GM18873 (cell line): ENCODE measurements around the gene ZNF629.

Source experiments
- ATAC-seq: cut with Tn5 transposase; IDR thresholded peaks from one replicate; pipeline ENCODE4 v1.9.1; 2021; ENCODE audit warnings: mild to moderate bottlenecking, moderate library complexity, moderate number of reproducible peaks; ENCODE audit not compliant: unreplicated experiment, low FRiP score

ZNF629 gene

DNA sequence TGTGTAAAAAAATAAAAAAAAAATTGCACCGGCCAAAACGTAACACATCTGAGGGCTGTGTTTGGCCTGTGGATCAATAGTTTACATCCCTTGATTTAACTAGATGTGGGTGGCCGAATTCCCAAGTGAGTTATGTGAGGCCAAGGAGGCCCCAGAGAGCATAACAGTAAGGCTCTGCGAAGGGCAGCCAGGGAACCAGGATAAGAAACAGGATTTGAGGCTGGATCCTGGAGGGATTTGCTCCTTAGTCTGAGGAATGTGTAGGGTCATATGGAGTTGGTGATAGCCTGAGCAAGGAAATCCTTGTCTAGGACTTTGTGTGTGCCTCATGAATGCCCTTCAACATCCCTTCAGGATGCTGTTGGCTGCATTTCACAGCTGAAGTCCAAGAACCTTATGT, 36.8 kb downstream of the ZNF629 start:
- ATAC-seq: no peak

DNA sequence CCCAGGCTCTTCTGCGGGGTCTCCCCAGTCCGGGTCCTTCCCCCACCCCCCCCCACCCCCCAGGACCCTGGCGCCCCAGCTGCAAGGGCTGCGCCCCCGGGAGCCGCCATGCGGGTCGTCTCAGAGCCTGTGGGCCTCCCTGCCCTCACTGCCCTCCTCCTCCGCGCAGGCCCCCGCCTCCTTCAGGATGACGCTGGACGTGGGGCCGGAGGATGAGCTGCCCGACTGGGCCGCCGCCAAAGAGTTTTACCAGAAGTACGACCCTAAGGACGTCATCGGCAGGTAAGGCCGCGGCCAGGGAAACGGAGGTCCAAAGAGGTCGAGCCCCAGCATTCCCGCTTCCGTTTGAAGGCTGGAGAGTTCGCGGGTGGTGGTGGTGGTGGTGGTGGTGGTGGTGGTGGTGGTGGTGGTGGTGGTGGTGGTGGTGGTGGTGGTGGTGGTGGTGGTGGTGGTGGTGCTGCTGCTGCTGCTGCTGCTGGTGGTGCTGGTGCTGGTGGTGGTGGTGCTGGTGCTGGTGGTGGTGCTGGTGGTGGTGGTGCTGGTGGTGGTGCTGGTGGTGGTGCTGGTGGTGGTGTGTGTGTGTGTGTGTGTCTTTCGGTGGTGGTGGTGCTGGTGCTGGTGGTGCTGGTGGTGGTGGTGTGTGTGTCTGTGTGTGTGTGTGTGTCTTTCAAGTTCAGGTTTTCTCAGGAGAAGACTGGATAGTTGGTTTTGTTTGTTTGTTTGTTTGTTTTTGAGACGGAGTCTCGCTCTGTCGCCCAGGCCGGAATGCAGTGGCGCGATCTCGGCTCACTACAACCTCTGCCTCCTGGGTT, 38.2 kb downstream of the ZNF629 start:
- ATAC-seq: no peak

- ATAC-seq: peak; percentile 95
Observed at GRCh38 chr16:30747799-30748633, 39.0 kb downstream of the ZNF629 start, which contains the start of gene PHKG2. Gene PHKG2, plus strand, starts transcription at chr16:30748425. Its CDS starts 396 bp downstream, at chr16:30748821.

- ATAC-seq: no peak
Observed at GRCh38 chr16:30747331-30747730, 39.7 kb downstream of the ZNF629 start.

GRCh38 chr16:30746638-30747175, 40.3 kb downstream of the ZNF629 start:
- ATAC-seq: no peak

- no peak for ATAC-seq
Observed at GRCh38 chr16:30745082-30745481, 41.9 kb downstream of the ZNF629 start.

DNA sequence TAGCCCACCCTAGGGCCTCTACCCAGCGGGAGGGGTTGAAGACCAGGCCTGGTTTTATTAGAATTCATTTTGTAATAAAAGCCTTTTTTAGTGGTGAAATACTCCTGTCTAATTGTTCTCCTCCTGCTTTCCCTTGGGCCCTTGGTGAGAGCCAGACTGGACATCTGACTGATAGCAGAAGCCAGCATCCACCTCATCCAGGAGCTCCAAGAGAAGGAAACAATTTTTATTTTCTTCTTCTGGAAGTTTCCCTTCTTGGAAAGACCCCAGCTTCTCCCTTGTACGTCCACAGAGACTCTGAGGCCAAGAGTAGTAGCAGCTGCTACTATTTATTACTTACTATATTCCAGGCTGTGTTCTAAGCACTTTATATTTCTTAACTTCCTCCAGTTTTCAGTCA, 42.8 kb downstream of the ZNF629 start:
- no peak for ATAC-seq

DNA sequence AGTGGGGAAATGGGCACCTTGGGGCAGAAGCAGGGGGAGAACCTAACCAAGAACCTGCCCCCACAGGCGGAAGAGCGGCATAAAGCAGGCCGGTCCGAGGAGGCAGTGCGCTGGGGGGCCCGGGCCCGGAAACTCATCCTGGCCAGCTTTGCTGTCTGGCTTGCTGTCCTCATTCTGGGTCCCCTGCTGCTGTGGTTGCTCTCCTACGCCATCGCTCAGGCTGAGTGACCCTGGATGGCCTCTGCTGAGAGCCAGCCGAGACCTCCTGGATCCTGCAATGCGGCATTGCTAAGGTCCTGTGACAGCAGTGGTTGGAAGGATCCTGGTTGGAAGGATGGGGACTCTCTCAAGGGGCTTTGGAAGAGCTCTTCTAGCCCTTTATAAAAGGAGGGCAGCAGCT, 43.3 kb downstream of the ZNF629 start:
- no peak for ATAC-seq

- ATAC-seq: no peak
Observed at GRCh38 chr16:30741461-30741914, 45.5 kb downstream of the ZNF629 start.

- no peak for ATAC-seq
Observed at GRCh38 chr16:30740364-30741251, 46.4 kb downstream of the ZNF629 start.

DNA sequence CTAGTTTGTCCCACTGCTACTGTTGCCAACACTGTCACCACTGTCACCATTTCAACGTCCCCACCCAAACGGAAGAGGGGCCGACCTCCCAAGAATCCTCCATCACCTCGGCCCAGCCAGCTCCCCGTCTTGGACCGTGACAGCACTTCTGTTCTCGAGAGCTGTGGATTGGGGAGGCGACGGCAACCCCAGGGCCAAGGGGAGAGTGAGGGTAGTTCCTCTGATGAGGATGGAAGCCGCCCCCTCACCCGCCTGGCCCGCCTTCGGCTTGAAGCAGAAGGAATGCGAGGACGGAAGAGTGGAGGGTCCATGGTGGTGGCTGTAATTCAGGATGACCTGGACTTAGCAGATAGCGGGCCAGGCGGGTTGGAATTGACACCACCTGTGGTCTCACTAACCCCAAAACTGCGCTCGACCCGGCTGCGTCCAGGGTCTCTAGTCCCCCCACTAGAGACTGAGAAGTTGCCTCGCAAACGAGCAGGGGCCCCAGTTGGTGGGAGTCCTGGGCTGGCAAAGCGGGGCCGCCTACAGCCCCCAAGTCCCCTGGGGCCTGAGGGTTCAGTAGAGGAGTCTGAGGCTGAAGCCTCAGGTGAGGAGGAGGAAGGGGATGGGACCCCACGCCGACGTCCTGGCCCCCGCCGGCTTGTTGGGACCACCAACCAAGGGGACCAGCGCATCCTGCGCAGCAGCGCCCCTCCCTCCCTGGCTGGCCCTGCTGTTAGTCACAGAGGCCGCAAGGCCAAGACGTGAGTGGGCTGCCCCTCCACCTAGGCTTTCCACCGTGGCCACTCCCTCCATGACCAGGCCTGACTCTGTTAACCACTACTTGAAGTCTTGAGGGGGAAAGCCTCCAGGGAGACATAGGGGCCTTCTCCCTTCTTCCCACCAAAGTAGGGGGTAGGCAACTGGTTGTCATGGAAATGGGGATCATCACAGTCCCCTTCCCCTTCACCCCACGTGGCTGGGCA, 47.7 kb downstream of the ZNF629 start:
- no peak for ATAC-seq

GRCh38 chr16:30737794-30738648, 49.0 kb downstream of the ZNF629 start:
- no peak for ATAC-seq

DNA sequence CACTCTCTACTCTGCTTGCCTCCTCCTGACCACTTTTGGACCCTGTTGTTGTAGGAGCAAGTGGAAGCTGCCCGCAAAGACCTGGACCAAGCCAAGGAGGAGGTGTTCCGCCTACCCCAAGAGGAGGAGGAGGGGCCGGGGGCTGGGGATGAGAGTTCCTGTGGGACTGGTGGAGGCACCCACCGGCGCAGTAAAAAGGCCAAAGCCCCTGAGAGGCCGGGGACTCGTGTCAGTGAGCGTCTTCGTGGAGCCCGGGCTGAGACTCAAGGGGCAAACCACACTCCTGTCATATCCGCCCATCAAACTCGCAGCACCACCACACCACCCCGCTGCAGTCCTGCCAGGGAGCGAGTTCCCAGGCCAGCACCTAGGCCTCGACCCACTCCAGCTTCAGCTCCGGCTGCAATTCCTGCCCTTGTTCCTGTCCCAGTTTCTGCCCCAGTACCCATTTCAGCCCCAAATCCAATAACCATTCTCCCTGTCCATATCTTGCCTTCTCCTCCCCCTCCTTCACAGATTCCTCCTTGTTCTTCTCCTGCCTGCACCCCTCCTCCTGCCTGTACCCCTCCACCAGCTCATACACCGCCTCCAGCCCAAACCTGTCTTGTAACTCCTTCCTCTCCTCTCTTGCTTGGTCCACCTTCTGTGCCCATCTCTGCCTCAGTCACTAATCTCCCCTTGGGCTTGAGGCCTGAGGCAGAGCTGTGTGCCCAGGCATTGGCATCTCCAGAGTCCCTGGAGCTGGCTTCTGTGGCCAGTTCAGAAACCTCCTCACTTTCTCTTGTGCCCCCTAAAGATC, 49.8 kb downstream of the ZNF629 start:
- no peak for ATAC-seq

GRCh38 chr16:30731411-30731810, 55.6 kb downstream of the ZNF629 start:
- ATAC-seq: no peak

DNA sequence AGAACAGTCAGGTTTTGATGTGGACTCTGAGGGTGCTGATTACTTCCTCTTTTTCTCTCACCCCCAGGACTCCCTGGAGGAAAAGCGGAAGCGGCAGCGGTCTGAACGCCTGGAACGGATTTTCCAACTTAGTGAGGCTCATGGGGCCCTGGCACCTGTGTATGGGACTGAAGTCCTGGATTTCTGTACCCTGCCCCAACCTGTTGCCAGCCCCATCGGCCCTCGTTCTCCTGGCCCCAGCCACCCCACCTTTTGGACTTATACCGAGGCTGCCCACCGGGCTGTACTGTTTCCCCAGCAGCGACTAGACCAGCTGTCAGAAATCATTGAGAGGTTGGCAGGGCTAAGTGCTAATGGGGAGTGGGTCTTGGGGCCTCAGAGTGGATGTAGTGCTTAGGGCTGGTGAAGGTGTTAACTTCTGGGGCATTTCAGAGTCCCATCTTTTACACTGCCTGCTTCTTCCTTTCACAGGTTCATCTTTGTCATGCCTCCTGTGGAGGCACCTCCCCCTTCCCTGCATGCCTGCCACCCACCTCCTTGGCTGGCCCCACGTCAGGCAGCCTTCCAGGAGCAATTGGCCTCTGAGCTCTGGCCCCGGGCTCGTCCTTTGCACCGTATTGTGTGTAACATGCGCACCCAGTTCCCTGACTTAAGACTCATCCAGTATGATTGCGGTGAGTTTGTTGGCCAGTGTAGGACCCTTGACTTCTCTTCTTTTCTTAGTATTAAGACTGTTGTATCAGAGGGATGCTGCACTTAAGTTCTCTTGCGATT, 57.9 kb downstream of the ZNF629 start:
- ATAC-seq: no peak
